T-helper 22 cell (primary cell): Measurements from ENCODE around the gene USP12.

Source experiments
- DNase-seq: peaks from one replicate; pipeline ENCODE4 v3.0.0-alpha.2; 2020; ENCODE audit warnings: low read depth

The USP12 gene

DNA sequence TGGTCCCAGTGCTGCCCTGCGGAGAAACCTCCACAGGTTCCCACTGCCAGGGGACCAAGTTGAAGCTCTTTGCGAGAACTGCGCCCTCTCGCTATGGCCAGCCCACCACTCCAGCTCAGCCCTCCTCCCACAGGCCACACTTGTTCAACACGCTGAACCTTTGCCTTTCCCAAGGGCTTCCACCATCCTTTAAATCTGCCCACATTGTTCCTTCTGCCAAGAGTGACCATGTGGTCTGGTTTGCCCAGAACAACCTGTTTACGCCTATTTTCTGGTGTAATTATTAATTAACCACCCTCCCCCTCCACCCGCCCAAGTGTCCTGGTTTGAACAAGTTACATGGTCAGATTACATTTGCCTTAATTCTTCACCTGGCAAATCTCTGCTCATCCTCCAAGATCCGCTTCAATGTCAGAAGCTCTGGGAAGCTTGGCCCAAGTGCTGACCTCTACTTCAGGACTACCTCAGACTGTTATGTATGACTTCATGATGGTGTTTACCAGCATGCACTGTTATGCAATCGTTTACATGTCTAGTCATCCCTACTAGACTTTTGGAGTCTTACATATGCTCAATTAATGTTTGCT is 12.0 kb upstream of the USP12 start:
- no peak for DNase-seq

GRCh38 chr13:27182844-27183497 is 11.4 kb upstream of the USP12 start:
- DNase-seq: no peak

DNA sequence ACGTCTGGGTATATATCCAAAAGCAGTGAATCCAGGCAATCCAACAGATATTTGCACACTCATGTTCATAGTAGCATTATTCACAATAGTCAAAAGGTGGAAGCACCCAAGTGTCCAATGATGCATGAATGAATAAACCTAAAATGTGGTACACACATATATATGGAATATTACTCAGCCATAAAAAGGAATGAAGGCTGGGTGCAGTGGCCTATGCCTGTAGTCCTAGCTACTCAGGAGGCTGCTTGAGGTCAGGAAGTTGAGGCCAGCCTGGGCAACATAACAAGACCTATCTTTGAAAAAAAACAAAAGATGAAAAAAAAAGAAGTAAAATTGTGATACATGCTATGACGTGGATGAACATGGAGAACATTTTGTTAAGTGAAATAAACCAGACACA is 10.4 kb upstream of the USP12 start:
- no peak for DNase-seq

GRCh38 chr13:27177852-27178251 is 6.2 kb upstream of the USP12 start:
- no peak for DNase-seq

GRCh38 chr13:27176470-27177410 is 5.1 kb upstream of the USP12 start:
- no peak for DNase-seq

GRCh38 chr13:27174766-27175455 is 3.3 kb upstream of the USP12 start:
- DNase-seq: no peak

GRCh38 chr13:27172495-27172842 is 858 bp upstream of the USP12 start:
- no peak for DNase-seq

DNA sequence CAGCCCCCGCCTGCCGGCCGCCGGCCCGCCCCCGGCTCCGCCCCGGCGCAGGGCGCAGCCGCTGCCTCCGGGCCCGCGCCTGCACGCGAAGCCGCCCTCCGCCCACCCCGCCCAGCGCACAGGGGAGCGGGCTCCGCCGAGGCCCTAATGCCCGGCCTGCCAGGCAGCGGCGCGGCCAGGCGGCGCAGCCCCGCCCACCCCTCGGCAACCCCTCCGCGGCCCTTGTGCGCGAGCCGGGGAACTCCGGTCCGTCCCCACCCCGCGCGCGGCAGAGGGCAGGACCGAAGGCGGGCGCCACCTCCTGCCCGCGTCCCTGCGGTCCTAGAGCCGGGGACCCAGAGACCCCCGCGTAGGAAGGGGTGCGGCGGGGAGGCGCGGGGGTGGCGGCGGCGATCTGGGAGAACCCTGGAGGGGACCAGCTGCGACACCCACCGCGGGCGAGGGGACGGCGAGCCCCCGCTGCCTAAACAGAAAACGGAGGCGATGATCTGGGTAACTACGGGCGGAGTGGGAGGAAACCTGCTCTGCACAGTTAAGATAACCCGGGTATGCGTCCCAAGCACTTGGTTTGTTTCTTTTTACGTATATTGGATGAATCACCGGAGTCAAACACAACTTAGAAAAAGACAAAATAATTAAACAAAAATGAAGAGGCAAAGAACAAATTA is 350 bp upstream of the USP12 start:
- peak; percentile 89 for DNase-seq

DNA sequence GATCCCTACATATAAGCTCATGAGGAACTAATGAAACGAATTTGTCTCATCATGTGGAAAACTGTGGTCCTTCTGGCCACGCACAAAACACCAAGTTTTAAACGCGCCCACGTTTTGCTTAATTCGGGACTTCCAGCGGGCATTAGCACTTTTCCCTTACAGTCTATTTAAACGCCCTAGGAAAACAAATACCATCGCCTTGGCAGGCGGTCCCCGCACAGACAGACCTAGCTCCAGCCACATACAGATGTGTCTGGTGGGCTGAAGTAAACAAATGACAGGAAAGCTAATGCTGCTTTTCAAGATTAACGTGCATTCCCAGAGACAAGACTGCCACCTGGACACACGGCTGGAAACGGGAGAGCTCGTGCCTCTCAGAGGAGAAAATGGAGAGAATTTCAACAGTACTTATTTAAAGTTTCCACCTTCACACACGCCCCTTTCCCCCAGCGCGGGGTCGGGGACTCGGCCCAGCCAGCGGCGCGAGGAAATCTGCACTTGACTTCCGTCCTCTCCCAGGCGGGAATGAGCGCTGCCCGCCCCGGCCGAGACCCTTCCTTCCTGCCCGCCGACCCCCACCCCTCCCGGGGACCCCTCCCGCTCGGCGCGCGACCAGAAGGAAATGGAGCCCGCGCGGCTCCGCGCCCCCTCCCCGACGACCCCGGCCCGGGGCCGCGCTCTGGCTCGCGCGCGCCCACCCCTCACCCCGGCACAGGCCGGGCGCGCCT is 931 bp downstream of the USP12 start:
- DNase-seq: peak; percentile 14

DNA sequence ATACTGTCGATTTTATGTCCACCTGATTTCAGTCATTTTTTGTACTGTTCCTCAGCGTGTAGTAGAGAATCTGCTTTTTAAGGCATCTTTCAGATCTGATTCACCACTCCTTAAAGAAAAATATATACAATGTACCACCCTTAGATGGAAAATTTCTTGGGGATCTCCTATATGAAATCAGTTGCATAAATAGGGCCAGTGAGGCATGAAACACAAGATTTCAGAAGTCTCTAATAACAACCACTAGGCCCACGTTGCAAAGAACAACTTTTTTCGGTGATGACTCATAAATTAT is 1.4 kb downstream of the USP12 start:
- DNase-seq: no peak

DNA sequence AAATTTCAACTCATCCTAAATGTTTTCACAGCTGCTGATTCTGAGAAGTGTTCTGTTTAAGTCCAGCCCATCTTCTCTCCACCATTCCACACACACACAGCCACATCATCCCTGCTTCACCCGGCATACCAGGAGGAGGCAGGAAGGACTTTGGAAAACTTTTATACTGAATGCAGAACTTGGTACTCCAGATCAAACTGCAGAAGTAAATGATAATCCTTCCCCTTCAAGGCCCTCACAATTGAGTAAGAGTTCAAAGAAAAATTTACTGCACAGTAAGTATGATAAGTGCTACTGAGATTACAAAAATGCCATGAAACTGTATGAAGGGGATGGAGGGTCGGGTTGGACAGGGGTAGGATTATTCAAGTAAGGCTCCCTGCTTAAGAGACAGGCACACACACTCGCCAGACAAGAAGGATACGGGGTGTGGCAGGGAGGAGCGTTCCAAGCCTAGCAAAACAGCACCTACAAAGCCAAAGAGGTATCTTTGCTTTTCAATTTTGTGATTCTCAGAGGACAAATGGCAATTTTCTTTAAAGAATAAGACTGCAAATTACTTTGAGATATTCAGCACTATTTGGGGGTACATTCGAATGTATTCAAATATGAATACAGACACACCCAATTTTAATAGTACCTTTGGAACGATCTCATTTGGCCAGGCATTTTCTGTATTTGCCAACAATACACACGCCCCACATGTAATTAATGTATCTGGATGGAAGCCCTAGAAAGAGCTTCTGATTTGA is 2.5 kb downstream of the USP12 start:
- DNase-seq: no peak

DNA sequence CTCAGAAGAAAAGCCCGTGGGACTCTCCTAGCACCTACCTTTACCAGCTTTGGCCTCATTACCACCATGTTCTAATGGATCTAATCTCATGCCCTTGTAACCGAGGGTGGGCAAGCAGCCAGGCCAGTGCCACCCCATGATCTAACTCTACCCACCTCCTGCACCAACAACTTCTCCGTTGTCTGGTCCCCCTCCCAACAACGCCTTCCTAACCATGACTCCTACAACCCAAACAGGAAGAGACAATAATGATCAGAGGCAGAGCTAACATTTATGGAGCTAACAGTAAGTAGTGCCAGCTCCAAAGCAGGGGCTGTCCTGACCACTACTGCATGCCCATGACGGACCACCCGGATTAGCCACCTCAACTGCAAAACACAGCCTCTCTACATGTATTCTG is 3.5 kb downstream of the USP12 start:
- no peak for DNase-seq

DNA sequence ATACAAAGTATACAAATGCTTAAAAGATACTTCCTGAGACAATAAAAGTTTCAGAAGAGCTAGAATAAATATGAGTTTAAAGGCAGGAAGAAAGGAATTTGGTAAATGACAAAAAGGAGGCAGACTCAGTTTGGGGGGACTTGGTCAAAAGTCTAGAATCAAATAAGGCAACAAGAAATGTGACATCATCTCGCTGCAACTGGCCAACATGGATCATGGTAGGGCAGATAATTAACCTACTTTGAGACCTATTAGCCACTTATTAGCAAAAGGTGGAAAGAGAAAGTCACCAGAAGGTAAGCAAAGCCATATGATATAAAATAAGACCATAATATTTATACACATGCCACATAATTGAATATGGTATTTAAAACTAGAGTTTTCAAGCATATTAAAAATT is 5.3 kb downstream of the USP12 start:
- DNase-seq: no peak

DNA sequence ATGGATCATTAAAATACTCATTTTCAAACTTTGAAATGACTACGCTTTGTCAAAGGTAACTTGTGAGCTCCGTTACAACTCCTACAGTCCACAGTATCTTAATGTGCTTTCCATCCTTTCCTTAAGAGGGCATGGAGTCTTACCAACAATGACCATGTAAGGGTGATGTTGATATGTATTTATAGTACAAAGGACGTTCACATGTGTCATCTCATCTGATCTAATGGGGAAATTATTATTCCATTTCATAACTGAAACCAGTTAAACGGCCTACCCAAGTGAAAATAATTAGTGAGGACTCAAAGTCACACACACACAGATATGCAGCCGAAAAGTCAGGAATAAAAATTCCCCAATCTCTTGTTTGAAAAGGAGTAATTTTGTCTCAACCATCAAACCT is 9.6 kb downstream of the USP12 start:
- no peak for DNase-seq

GRCh38 chr13:27161423-27161822 is 10.2 kb downstream of the USP12 start:
- no peak for DNase-seq

DNA sequence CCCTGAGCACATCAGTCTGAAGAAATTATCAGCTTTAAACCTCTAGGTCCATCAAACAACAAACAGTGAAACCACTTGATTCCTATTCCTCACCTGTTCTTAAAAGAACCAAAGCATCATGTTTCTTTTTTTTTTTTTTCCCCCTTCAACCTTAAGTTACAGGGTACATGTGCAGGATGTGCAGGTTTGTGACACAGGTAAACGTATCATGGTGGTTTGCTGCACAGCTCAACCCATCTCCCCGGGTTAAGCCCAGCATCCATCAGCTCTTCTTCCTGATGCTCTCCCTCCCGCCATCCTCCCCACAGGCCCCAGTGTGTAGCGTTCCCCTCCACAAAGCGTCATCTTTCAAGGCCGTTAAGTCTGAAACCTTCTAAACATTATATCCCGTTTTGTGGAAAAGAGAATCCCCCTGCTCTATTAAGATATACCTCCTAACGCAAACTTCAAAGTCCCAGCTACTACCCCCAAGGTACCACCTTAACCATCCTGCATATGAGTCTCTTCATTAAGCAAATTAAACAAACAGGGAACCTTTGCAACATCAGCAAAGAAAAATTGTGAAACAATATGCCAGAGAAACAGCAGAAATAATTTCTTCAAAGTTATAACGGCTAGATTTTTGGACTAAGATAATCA is 10.8 kb downstream of the USP12 start:
- no peak for DNase-seq

DNA sequence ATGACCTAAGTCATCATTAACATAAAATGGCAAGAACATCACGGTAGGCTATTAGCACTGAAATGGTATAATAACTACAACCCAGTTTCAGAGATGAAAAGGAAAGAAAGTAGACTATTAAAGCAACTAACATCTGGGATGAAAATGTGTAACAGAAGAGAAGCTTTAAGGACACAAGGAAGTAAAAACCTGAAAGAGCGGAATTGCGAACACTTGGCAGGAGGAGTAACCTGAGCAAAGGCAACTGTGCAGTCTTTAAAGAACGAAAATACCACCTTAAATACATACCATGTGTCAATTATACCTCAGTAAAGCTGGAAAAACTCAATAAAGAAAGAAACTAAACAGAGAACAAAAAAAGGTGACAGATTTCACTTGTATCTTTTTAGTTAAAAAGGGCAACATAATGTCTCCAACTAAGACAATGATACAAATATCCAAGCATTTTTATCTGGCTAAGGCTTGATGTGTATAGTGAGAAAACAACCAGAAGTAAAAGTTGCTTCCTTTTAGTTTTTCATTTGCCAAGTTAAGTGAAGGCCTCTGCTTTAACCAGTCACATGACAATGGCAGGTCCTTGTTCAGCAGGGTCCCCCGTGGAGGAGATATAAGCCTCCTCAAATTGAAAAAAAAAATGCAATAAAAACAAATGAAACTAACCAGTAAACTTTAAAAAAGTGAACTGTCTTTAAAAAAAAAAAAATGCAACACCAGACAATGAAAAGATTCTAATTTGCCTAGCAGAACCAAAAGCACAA is 11.6 kb downstream of the USP12 start:
- no peak for DNase-seq

DNA sequence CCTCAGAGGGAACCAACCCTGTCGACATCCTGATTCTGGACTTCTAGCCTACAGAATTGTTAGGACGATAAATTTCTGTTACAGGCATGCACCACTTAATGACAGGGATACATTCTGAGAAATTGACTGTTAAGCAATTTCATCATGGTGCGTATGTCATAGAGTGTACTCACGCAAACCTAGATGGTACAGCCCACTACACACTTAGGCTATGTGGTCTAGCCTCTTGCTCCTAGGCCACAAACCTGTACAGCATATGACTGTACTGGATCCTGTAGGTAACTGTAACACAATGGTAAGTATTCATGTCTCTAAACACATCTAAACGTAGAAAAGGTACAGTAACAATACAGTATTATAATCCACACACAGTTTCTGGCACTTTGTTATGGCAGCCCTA is 13.3 kb downstream of the USP12 start:
- DNase-seq: no peak

DNA sequence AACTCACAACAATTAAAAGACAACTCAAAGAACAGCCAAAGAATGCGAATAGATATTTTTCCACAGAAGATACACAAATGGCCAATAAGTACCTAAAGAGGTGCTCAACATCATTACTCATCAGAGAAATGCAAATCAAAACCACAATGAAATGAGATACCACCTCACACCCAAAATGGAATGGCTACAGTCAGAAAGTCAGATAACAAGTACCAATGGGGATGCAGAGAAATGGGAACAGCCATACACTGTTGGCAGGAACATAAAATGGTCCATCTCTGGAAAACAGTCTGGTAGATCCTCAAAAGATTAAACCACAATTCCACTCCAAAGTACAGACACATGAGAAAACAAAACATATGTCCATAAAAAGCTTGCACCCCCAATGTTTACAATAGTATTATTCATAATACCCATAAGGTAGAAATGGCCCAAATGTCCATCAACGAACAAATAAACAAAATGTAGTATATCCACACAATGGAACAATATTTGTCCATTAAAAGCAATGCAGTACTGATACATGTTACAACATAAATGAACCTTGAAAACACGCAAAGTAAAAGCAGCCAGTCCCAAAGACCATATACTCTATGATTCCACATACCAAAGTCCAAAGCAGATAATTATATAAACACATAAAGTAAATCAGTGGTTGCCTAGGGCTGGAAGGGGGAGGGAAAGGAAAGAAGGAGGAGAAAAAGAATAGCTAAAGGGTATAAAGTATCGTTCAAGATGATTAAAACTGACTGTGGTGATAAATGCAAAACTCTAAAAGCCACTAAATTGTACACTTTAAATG is 19.6 kb downstream of the USP12 start:
- DNase-seq: no peak
